COR-L47 (cell line): ENCODE data around the gene OTUB2.

Source experiments
- DNase-seq: peaks from one replicate; lab custom pipeline; 2025; lab: John Stamatoyannopoulos, UW

The OTUB2 gene

GRCh38 chr14:93997082-93997481 is 29.1 kb upstream of the OTUB2 start, which contains the start of gene CCDC197:
CCDC197 (plus strand) TSS chr14:93997301; CDS start chr14:93998132, 831 bp downstream.
- DNase-seq = no peak

- no peak for DNase-seq
These were observed 27.9 kb upstream of the OTUB2 start for GRCh38 chr14:93997916-93998870.

GRCh38 chr14:93998871-93999403 is 27.2 kb upstream of the OTUB2 start:
- no peak for DNase-seq

DNA sequence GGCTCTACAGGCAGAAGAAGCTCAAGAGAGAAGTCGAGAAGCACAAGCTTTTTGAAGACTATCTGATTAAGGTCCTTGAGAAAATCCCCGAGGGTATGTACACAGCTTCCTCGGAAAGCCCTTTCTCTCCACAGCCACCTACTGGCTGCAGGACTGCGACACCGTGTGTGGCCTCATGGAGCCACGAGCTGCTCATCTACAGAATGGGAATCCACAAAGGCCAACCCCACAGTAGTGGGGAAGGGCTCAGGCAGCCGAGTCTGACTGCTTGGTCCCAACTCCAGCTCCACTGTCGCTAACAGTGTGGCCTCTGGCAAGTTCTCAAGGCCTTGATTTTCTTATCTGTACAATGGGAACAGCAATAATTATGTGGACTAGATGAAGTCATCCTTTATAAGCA is 26.6 kb upstream of the OTUB2 start:
- DNase-seq = no peak

DNA sequence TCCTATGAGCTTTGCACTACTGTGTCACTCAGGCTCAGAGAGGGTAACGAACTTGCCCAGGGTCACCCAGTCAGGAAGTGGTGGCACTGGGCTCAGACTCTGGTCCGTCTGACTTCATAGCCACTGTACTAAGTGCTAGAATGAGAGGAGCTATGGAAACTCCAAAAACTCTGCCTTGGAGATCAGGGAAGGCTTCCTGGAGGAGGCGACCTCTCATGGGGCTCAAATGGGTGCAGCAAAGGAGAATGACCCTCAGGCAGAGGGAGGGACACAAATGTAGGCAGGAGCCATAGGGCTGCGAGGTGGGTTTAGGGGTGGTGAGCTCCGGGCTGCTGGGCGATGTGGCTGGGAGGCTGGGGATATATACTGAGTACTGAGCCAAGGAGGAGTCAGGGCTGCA is 25.9 kb upstream of the OTUB2 start:
- DNase-seq = no peak

- no peak for DNase-seq
These were observed 25.1 kb upstream of the OTUB2 start for GRCh38 chr14:94001016-94001415.

- DNase-seq = peak; percentile 83
These were observed 24.4 kb upstream of the OTUB2 start for GRCh38 chr14:94001501-94002396.

DNA sequence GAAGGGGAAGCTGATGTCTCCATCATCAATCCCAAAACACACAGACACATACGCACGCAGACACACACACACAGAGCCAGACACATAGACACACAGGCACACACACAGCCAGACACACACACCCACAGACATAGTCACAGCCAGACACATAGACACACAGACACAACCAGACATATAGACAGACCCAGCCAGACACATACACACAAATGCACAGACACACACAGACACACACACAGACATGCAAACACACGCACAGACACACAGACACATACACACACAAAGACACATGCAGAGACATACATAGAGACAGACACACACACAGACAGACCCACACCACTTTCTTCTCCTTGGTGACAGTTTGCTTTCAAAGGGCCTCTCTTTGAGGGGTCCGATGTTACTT is 22.7 kb upstream of the OTUB2 start:
- DNase-seq = no peak

DNA sequence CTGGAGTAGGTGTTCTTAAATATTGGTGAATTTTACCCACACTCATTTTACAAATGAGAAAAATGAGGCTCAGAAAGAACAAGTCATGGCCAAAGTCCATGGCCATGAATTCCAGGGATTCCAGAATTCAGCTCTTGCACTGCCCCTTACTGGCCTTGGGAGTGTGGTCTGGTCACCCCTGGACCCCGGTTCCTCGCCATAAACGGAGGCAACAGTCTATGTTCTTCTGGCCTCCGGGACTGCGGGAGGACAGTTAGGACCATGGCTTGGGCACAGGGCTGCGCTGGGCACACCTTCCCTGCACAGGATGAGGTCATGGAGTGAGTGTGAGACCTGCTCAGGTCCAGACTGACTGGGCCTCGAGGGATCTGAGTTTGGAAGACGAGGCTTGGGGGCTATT is 22.1 kb upstream of the OTUB2 start:
- no peak for DNase-seq

GRCh38 chr14:94005324-94006073 is 20.6 kb upstream of the OTUB2 start:
- no peak for DNase-seq

GRCh38 chr14:94008234-94008633 is 17.9 kb upstream of the OTUB2 start:
- no peak for DNase-seq

DNA sequence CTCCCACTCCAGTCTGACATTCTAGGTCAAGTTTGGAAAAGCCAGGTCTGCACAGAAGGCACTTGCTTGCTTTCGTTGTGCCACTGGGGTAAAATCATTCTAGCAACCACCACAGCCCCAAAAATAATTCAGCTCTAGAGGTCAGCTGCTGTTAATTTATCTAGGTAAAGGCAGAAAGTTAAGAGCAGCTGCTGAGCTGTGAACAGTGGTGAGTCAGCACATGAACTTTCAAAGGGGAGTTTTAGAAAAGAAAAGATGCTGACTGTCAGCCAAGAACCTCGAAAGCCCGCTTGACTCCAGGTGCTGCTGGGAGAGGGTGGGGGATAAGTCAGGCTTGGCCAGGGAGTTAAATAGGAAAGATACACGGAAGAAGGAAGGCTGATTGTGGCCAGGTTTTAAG is 16.4 kb upstream of the OTUB2 start:
- DNase-seq = no peak

- DNase-seq = no peak
These were observed 15.5 kb upstream of the OTUB2 start for GRCh38 chr14:94010625-94011024.

- peak; percentile 44 for DNase-seq
These were observed 14.3 kb upstream of the OTUB2 start for GRCh38 chr14:94011795-94012194.

DNA sequence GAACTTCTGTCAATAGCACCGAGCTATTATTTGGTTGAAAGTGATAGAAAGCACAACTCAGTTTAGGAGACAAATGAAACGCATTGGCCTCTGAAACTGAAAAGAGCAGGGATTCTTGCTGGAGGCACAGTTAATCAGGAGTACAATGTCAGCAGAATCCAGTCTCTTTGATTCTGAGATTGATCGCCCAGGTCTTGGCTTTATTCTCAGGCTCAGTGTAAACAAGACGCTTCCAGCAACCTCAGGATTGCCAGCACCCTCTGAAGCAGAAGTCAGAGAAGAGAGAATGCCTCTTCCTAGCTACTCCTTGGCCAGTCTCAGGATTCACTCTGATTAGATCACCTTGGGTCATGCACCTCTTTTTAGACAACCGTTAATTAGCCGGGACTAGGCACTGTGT is 11.8 kb upstream of the OTUB2 start:
- DNase-seq = no peak

DNA sequence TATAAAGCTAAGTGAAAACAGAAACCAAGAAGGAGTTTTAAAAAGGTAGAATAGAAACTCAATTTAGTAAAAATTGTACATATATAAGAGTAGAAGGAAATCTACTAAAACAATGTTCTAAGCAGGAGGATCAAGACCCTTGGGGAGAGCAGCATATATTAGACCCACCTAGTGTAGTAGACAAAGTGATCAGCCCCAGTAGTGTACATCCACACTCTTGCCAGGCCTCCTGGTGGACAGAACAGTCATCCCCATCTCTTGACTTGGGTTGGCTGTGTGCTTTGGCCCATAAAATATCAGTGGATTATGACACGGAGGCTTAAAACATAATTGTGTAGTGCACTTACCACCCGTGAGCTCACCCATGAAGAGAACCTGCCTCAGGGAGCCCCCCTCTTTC is 10.9 kb upstream of the OTUB2 start:
- no peak for DNase-seq

- DNase-seq = no peak
These were observed 9.6 kb upstream of the OTUB2 start for GRCh38 chr14:94016446-94016976.

GRCh38 chr14:94018308-94018707 is 7.8 kb upstream of the OTUB2 start:
- DNase-seq = no peak

DNA sequence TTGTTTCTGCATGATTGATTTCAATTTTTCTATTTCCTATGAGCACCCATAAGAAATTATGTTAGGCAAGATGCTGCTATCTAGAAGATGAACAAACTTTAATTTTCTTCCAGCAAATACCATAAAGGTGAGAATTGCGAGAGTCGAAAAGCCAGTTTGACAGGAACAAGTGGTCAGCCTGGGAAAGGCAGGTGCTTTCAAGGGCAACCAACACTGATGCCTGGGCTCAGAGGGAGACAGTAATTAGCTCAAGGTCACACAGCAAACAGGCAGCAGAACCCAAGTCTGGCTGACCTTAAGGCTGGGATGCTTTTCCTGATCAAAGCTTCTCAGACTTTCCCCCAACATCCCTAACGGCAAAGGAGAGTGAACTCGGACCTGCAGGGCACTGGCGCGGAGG is 6.8 kb upstream of the OTUB2 start:
- no peak for DNase-seq

DNA sequence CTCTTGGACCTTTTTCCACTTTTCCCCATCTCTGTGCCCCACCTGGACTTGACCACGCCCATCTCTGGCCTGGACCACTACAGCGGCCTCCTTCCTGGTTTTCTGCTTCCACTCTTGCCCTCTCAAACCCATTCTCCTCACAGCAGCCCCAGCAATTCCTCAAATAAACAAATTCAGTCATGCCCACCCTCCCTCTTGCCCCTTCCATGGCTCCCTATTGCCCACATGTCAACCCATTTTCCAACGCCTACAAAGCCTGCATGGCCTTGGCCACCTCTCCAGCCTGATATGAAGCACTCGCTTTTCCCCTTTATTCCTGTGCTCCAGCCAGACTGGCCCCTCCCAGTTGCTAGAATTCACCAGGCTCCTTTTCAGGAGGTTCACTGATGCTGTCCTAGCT is 5.9 kb upstream of the OTUB2 start:
- no peak for DNase-seq

- DNase-seq = no peak
These were observed 5.1 kb upstream of the OTUB2 start for GRCh38 chr14:94021001-94021400.
